Hippocampal formation (tissue), 2 donors: Measurements from ENCODE around the gene PDE9A.
"Not testable (repeated sequence)": the region's sequence is repeated elsewhere in the genome, so short reads cannot be mapped to it uniquely, and the experiment has no call there.

Experiments
- DNase-seq, 2 donors: peaks; one replicate each; lab custom pipeline; 2025; lab: John Stamatoyannopoulos, UW

Gene PDE9A

DNA sequence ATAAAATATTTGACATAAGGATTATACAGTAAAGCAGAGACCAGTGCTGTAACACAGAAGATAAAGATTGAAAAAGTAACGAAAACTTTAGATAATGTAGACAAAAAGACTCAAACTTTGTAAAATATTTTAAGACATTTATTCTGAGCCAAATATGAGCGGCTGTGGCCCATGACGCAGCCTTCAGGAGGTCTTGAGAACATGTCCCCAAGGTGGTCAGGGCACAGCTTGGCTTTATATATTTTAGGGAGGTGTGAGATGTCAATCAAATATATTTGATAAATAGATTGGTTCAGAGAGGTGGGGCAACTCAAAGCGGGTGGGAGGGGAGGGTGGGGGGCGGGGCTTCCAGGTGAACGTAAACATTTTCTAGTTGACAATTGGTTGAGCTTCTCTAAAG is 144.7 kb downstream of the PDE9A start:
- DNase-seq = no peak

DNA sequence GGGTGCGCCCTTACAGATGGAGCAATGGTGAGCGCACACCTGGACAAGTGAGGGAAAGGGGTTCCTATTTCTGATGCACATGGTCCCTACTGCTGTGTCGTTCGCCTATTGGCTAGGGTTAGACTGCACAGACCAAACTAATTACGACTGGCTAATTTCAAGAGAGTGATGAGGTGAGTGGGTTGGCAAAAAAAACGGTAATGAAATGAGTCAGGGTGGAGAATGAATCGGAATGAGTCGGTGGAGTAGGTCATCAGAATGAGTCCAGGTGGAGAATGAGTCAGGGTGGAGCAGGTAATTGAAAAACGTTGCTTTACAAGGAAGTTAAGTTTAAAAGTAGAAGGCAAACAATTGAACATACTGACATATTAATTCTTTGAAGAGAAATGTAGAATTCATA is 146.1 kb downstream of the PDE9A start:
- DNase-seq = no peak

DNA sequence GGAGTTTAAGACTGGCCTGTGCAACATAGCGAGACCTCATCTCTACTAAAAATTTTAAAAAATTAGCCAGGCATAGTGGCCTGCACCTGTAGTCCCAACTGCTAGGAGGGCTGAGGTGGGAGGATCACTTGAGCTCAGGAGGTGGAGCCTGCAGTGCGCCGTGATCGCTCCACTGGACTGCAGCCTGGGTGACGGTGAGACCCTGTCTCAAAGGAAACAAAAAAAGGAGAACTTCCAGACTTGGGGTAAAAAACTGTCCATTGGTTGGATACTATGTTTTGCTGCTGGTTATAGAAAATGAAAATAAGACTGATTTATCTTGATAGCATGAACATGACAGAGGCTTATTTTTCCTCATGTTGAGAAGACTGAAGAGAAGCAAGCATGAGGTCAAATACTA is 146.5 kb downstream of the PDE9A start:
- DNase-seq = no peak

DNA sequence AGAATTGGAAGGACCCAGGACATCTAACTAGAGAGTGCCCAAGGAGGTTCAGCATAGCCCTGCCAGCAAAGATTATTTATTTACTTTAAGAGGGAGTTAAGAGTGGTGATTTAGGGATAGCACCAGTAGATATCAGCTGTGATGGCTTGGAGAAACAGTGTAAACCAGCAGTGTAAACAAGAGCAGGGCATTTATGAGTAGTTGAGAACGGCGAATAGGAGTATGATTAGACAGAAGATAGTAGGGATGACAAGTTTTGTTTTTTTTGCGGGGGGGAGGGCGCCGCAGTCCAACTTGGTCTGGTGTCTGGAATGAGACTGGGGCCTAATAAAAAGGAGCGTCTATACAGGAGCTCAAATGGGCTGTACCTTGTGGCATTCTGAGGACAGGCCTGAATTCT is 148.2 kb downstream of the PDE9A start:
- DNase-seq = not testable (repeated sequence)

DNA sequence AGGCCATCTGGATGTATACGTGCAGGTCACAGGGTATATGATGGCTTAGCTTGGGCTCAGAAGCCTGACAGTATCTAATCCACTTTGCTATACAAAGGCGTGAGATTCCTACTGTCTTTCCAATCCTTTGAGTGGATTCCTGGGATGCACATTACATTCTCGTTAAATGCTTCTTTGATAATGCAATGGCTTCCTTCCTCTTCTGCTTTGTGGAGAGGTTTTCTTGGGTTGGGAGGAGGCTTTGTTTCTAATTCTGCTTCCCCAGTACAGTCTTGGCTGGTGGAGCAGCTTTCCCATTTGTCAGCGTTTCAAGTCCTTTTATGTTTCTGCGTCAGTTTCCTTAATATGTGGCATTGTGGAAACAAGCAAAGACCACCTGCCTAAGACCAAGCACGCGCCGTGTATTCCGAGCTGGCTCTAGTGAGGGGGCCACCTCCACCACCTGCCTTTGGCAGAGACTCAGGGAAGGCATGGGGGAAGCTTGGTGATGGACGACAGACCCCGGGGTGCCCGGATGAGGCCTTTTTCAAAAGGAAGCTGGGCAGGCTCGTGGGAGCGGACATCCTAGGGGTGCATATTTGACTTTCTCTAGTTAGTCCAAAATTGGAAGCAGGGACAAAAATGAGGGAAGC is 153.2 kb downstream of the PDE9A start:
- no peak for DNase-seq

DNA sequence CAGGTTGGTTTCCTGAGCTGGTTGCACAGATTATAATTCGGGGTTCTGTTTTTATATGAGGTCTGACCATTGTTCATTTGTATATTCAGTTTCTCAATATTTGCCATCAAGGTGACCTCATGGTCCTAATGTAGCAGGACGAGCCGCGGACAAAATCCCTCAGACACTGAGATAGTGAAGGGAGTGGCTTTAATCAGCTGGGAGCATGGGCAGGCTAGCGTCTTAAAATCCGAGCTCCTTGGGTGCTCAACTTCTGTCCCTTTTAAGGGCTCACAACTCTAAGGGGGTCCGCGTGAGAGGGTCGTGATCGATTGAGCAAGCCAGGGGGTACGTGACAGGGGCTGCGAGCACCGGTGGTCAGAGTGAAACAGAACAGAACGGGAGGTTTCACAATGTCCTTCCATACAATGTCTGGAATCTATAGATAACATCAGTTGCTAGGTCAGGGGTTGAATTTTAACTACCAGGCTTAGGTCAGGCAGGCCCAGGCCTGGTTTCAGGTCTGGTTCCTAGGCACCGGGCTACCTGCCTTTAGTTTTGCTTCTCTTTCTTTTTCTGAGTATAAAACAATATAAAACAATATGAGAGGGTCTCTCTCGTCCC is 154.0 kb downstream of the PDE9A start:
- DNase-seq = not testable (repeated sequence)

DNA sequence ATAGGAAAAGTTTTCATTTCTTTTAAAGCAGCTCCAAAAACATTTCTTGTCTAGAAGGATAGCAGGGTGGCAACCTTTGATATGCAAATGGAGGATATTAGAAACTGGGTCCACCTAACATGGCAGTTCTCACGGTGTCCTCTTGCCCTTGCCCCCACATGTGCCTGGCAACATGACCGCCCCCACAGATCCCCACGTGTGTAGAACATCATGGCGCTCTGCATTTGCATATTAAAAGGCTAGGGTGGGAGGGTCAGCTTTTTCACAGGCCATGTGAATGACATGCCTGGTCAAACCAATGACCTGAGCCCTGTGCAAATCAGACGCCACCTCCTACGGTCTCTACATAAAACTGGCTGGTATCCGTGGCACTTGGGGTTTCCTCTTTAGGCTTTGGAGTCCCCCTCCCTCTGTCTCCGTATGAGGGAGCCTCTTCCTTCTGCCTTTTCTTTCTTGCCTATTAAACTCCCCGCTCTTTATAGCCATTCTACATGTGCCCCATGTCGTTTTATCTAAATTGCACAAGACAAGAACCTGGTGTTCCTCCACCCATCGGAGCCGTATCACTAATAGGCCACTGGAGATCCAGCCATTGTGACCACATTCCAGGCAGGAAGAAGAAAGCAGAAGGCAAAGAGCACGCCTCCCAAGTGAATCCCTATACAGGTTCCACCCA is 154.7 kb downstream of the PDE9A start:
- DNase-seq = no peak

DNA sequence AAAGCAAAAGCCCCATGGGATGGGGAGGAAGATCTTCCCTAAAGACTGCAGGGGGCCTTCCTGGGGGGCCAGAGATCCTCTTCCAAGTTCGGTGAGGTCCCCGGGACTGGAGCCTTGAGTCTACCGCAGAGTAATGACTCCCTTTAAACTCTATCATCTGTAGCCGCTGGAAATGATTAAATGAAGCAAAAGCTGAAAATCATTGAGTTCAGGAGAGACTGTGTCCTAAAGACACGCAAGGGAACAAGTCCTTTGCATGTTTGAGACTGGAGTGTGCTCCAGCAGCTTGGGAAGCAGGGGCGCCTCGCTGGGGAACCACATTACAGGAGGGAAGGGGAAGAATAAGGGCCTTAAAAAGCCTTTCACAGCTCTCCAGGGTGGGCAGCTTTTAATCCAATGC is 155.8 kb downstream of the PDE9A start:
- no peak for DNase-seq

DNA sequence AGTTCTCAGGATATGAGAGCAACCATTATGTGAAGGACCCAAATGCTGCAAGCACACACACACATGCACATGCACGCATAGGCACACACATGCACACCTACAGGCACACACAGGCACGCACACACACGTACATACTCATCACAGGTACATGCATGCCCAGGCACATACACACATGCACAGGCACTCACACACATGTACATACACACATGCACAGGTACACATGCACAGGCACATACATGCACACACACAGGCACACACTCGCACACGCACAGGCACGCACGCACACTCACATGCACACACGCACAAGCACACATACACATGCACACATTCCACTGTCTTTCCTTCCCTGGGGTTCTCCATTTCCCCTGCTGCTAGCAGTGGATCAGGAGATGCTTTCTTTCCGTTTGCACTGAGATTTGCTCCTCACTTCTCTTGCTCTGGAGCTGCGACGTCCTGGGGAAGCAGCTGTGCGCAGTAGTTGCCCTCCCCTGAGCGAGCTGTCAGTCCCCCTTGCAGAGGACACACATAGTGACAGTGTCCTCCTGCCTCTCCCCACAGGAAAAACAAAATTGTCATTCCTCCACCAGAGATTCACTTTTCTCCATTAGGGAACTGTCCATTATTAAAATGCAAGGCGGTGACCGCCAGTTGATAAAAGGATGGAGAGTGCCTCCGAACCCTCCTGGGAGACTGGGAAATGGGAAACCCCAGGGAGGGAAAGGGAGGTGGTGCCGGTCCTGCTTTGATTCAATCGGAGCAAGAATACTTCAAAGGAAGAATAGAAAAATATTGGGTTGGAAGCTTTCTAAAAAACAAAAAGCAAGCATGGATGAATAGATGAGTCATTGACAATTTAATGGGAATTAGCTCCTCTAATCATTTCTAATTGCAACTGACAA is 156.4 kb downstream of the PDE9A start:
- DNase-seq = no peak

DNA sequence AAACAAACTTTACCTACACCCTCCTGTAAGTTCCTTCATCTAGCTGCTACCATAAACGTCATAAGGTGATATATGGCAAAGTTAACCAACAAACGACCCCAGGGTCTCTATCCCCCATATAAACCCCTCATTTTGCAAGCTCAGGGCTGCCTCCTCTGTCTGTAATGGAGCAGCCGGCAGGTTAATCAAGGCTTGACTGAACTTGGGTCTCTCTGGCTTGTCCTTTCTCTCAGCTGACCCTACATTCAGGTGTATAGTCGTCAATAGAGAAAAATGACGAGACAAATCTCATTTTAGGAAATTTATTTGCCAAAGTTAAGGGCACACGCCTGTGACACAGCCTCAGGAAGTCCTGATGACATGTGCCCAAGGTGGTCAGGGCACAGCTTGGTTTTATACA is 158.5 kb downstream of the PDE9A start:
- no peak for DNase-seq

DNA sequence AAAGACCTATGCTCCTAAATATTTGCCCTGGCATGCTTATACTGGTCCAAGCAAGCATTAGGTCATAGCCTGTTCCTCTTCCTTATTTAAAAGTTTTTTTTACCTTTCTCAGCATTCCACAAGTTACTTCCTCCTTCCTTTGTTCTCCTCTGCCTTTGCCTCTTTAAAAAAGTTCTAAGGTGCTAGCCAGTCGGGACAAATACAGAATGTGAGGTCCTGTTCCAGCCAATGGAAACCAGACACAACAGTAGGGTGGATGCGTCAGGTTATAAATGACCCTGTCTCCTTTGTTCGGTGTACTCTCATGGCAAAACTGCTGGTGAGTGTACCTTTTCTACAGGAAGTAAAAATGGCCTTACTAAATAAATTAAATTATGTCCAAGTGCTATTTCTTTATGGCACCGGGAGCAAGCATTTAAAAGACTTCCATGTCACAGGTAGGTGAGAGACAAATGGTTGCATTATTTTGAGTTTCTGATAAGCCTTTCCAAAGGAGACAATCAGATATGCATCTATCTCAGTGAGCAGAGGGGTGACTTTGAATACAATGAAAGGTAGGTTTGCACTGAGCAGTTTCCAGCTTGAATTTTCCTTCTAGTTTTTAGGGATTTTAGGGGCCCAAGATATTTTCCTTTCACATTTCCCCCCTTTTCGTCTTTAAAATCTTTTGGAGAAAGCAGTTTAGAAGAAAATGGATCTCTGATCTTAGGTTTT is 159.3 kb downstream of the PDE9A start:
- DNase-seq = not testable (repeated sequence)

DNA sequence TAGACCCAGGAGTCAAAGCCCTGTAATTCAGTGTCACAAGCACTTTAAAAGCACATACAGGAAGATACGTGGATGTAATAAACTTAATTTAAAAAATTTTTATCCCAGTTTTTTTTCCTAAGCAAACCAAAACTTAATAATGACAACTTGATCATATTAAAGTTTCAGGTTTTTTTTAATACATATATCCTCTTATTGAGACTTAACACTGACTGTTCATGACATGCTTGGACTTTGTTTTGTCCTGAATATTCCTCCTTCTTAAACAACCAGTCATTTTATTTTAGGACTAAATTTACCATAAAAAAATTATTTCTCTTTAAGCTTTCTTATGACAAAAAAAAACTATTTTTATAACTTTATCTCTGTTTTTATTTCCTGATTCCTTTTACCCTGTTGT is 161.8 kb downstream of the PDE9A start:
- DNase-seq = no peak

DNA sequence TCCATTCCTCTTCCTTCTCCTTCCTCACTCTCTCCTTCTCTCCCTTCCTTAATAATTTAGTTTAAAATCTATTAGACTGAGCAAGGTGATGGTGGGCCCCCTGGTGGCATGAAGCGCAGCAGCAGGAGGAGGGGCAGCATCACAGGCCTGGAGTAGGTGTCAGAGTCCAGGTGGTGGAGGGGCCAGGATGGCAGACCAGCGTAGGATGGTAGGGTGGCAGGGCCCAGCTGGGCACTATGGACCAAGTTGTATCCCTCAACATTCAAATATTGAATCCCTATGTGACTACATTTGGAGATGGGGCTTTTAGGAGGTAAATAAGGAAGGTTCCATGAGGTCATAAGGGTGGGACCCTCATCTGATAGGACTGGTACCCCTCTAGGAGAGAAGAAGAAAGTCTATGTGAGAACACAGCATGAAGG is 164.9 kb downstream of the PDE9A start:
- no peak for DNase-seq

DNA sequence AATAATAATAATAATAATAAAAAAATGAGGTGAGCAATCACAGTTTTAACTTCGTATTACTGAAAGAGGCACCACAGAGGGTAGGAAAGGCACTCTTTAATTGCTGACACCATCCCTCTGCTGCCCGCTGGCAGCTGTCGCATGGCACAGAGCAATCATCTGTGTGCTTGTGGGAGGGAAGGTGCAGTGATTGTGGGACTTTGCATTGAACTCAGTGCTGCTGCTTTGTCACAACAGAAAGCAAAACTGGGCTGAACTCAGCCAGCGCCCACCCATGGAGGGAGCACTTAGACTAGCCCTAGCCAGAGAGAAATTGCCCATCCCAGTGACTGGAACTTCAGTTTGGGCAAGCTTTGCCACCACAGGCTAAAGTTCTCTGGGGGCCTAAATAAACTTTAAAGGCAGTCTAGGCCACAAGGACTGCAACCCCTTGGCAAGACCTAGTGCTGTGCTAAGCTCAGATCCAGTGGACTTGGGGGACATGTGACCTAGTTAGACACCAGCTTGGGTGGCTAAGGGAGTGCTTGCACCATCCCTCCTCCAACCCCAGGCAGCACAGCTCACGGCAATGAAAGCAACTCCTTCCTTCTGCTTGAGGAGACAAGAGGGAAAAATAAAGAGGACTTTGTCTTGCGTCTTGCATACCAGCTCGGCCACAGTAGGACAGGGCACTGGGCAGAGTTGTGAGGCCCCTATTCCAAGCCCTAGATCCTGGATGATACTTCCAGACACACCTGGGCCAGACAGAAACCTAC is 166.6 kb downstream of the PDE9A start:
- DNase-seq = no peak

DNA sequence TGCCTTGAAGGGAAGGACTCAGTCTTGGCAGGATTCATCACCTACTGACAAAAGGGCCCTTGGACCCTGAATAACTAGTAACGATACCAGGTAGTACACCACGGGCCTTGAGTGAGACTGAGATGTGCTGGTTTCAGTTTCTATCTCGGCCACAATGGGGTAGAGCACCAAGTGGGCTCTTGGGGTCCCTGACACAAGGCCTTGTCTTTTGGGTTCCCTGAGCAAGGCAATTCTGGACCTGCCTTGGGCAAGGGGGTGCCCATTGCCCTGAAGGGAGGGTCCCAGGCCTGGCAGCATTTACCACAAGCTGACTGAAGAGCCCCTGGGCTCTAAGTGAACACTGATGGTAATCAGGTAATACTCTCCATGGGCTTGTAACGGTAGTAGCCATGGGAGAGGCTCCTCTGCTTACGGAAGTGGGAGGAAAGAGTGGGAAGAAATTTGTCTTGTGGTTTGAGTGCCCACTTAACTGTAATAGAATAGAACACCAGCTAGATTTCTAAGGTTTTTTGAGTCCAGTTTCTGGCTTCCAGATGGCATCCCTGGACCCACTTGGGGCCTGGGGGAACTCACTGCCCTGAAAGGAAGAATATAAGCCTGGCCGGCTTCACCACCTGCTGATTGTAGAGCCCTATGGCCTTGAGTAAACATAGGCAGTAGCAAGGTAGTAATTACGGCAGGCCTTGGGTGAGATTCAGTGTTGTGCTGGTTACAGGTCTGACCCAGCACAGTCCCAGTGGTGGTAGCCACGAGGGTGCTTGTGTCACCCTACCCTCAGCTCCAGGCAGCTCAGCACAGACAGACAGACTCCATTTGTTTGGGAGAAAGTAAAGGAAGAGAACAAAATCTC is 167.4 kb downstream of the PDE9A start:
- no peak for DNase-seq
